ENCODE measurements around the gene LCA5. TPM values are rescaled to one million over a fixed set of nuclear protein-coding genes. Genes with fewer than 3 reads are reported as not detected.
A peak's percentile ranks its signal among the peaks of the same experiment; 100 is the strongest.

The LCA5 gene
- total RNA-seq, 1 donor from 2014 or later: 7.2 TPM

- H3K4me3 ChIP-seq: no peak overlapping the region
- no peak for TF ChIP-seq CTCF (IDR thresholded peaks at IDR 0.05)
- intact Hi-C loops (cut with DNase I): no loop called here
- H3K9me3 ChIP-seq: no peaks in the 10 kb centered on the region
- H3K27ac ChIP-seq: no peak overlapping the region
- H3K4me1 ChIP-seq: no peaks in the 10 kb centered on the region
- H3K36me3 ChIP-seq: no peaks in the 10 kb centered on the region
- no peak for DNase-seq (ENCODE audit: low spot score in 2 of 2)
- no peaks in the 10 kb centered on the region for H3K27me3 ChIP-seq
Measured at GRCh38 chr6:79557673-79558467, 20.6 kb upstream of the LCA5 start.

GRCh38 chr6:79554305-79554704, 17.1 kb upstream of the LCA5 start:
- Histone ChIP-seq H3K9me3 (no peaks in the 10 kb centered on the region), H3K4me1 (no peaks in the 10 kb centered on the region), H3K27me3 (no peaks in the 10 kb centered on the region), H3K36me3 (no peaks in the 10 kb centered on the region), H3K27ac (no peak overlapping the region), H3K4me3 (no peak overlapping the region)
- DNase-seq (ENCODE audit: low spot score in 2 of 2): no peak
- intact Hi-C loops (cut with DNase I): no loop called here
- no peak for TF ChIP-seq CTCF (IDR thresholded peaks at IDR 0.05)

GRCh38 chr6:79551401-79551800, 14.2 kb upstream of the LCA5 start:
- no peak overlapping the region for H3K27ac ChIP-seq
- no peaks in the 10 kb centered on the region for H3K36me3 ChIP-seq
- H3K27me3 ChIP-seq: no peaks in the 10 kb centered on the region
- H3K4me1 ChIP-seq: no peaks in the 10 kb centered on the region
- TF ChIP-seq CTCF (IDR thresholded peaks at IDR 0.05): no peak
- no peak for DNase-seq (ENCODE audit: low spot score in 2 of 2)
- H3K4me3 ChIP-seq: no peak overlapping the region
- intact Hi-C loops (cut with DNase I): no loop called here
- no peaks in the 10 kb centered on the region for H3K9me3 ChIP-seq

- intact Hi-C loops (cut with DNase I): no loop called here
- H3K4me3 ChIP-seq: no peak overlapping the region
- no peak for TF ChIP-seq CTCF (IDR thresholded peaks at IDR 0.05)
- H3K4me1 ChIP-seq: peaks cover 5 to 15% of the 10 kb centered on the region in 2 donors
- no peaks in the 10 kb centered on the region for H3K36me3 ChIP-seq
- H3K9me3 ChIP-seq: no peaks in the 10 kb centered on the region
- DNase-seq (ENCODE audit: low spot score in 2 of 2): no peak
- no peak overlapping the region for H3K27ac ChIP-seq
- H3K27me3 ChIP-seq: no peaks in the 10 kb centered on the region
Measured at GRCh38 chr6:79548304-79548703, 11.1 kb upstream of the LCA5 start.

GRCh38 chr6:79546186-79546585, 9.0 kb upstream of the LCA5 start:
- peak overlapping the region; percentile 17 to 35 for H3K27ac ChIP-seq

More at GRCh38 chr6:79546186-79546585, 9.0 kb upstream of the LCA5 start:
- DNase-seq (ENCODE audit: low spot score in 2 of 2): no peak
- Histone ChIP-seq H3K9me3 (no peaks in the 10 kb centered on the region), H3K36me3 (no peaks in the 10 kb centered on the region), H3K4me3 (no peak overlapping the region), H3K4me1 (peaks cover 5 to 15% of the 10 kb centered on the region in 2 donors), H3K27me3 (no peaks in the 10 kb centered on the region)
- no peak for TF ChIP-seq CTCF (IDR thresholded peaks at IDR 0.05)
- intact Hi-C loops (cut with DNase I): no loop called here
